Breast epithelium (tissue), 3 donors: Measurements from ENCODE around the gene SPN.

Experiments used
- CTCF ChIP-seq, 3 donors: fragments of 450-650 bp; IDR thresholded peaks; one replicate each; pipeline ENCODE4 v1.5.1; 2016 to 2017; ENCODE audit warnings: antibody characterized with exemption in 3 of 3, mild to moderate bottlenecking in 3 of 3, moderate library complexity in 3 of 3
- POLR2A ChIP-seq: fragments of 450-650 bp; IDR thresholded peaks from one replicate; pipeline ENCODE4 v1.6.1; 2016; ENCODE audit warnings: antibody characterized with exemption, mild to moderate bottlenecking, moderate library complexity
- POLR2AphosphoS5 ChIP-seq, 3 donors: sonication (generic); formaldehyde crosslinking; IDR thresholded peaks; one replicate each; pipeline ENCODE4 v1.6.1; 2017; ENCODE audit warnings: antibody characterized with exemption in 3 of 3

DNA sequence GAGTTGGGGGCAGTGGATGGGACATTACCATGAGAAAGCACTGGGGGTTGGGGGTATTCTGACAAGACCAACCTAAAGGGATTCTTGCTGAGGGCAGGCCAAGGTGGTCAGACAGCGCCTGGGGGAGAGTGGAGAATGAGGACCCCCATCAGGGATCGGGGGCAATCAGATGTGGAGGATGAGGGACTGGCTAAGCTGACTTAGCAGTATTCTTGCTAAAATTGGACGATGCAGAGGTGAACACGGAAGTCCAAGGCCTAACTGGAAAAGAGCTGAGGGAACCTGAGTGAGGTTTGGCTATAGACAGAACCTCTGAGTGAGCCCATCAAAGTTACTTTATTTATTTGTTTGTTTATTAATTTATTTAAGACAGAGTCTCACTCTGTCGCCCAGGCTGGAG, 25.1 kb downstream of the SPN start:
- TF ChIP-seq CTCF (IDR thresholded peaks at IDR 0.05): no peak
- no peak for TF ChIP-seq POLR2AphosphoS5 (IDR thresholded peaks at IDR 0.05)
- TF ChIP-seq POLR2A: no peak
